ENCODE measurements around the gene TCERG1L.

Gene TCERG1L

GRCh38 chr10:131207584-131208532, 103.7 kb downstream of the TCERG1L start:
- DNase-seq: no peak

DNA sequence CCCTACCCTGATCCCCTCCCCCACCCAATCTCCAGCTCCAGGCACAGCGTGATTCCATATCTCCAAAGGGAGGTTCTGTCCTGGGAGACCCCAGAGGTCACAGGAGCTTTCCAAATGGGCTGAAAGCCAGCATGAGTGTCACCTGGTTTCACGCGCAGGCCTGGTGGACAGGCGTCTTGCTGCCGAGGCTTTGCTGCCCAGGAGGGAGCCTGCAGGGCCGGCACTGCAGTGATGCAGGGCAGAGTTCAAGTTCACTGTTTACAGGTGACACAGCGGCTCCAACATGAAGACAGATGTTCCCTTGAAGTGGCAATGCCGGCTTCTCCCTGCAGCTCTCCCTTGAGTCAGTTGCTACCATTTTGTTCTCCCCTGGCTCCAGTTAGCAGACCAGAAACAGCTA, 104.3 kb downstream of the TCERG1L start:
- no peak for DNase-seq

GRCh38 chr10:131206111-131206995, 105.2 kb downstream of the TCERG1L start:
- DNase-seq: no peak

- no peak for DNase-seq
Measured at GRCh38 chr10:131205556-131205955, 106.0 kb downstream of the TCERG1L start.

DNA sequence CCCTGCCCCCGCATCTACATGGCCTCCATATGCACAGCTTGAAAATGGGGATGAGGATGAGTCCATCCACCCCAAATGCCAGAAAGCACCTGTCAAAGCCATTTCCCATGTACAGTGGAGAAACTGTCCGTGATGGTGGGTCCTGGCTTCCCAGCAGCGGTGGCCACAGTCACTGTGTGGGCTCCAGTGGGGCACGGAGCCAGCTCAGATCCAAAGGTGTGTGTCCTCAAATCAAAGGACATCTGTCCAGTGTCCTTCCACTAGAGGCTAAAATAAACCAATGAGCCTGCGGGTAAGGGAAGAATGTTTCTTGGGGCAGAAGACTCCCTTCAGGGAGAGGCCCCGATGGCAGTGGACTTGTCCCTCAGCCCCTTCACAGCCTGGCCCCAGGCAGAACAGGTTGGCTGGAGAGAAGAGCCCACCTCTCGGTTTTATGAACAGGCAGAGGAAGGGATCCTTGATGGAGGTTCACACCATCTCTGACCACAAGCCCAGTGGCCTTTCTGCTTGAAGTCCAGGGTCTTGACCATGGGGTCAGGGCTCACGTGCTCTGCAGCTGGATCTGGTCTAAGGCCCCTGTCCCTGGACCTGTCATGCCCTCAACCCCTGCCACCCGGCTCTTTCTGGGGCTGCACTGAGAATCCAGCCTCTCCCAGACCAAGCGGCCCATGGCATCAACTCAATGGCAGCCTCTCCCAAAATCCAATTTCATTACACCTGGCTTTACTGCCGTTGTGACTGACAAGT, 106.9 kb downstream of the TCERG1L start:
- DNase-seq: no peak

DNA sequence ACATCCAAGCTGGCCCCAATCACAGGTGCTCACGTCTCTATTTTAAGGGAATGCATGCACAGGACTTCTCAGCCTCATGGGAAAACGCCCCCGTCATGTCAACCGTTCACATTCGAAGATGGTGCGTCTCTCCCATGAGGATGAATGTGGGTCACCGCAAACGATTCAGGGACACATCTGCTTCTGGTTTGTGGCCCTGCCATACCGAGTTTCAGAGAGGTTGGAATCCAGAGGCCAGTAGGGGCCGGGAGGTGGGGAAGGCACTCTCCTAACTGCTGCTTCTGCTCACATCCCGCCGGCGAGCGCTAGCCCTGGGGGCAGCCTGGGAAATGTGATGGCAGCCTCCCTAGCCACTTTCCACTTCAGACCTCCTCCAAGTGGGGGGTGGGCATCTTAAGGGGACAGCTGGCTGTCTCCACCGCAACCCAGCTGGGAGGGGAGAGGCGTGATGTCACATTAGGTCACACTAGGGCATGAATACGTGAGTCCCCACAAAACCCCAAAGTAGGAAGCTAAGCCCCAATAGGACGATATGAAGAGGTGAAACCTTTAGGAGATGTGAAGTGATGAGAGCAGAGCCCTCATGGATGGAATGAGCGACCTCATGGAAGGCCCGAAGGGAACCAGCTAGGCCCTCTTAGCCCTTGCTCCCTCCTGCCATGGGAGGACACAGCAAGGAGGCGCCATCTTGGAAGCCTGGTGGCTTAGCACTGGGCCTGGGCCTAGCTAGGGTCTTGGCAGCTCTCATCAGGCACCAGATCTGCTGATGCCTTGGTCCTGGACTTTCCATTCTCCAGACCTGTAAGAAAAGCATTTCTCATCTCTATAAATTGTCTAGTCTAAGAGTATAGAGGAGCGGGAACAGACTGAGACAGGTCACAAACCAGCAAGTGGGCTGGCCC, 107.8 kb downstream of the TCERG1L start:
- no peak for DNase-seq

DNA sequence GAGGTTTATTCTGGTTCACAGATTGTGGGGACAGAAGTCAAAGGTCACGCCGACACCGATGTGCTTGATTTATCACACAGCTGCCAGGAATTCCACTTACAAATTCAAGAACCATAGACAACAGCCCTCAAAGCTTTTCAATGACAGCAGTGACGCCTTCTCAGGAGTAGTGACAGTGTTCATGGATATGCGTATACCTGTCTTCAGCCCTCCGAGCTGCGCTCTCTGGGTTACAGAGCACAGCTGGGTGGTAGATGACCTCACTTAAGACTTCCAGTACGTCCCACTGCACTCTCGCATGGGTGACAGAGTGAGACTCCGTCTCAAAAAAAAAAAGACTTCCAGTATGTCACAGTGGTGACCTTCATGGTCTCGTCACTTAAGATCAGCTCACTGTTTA, 108.5 kb downstream of the TCERG1L start:
- DNase-seq: no peak

- no peak for DNase-seq
Measured at GRCh38 chr10:131201741-131202515, 109.6 kb downstream of the TCERG1L start.

DNA sequence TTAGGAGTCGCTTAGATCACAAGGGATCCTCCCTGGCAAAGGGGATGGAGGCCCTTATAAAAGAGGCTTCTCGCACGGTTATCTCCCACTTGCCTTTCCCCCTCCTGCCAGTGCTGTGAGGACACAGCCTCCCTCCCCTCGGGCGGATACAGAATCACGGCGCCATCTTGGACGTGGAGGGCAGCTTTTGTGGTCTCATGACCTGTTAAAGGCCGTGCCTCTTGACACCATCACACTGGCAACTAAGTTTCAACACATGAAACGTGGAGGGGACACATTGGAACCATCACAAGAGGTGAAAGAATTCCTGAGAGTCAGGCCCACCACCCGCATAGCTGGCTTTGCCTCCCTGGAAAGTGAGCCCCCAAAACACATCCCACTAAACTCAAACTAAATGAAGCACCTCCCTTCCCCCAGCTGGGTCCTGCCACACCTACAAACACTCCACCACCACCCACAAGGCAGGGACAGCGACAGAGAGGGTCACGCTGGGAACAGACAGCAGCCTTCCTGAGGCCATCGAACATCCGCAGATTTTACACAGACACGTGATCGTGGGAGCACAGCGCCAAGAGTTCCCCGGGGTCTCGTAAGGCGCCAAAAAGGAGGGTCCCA, 110.6 kb downstream of the TCERG1L start:
- DNase-seq: no peak

DNA sequence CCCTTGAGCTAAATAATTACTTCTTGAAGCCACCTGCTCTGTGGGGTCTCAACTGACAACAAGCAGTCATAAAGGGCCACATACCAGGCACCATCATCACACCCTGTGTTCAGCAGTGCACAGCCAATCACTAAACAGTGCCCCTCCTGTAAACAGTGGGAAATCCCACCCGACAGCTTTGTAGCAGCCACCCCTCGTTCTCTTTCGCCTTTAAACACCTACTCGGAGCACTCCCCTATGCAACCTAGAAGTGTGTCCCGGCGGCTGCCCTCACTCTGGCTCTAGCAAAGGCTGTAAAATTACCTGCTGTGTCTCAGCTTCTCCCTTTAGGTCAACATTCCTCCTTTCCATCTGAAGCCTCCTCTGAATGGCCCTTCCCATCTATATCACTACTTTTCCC, 111.9 kb downstream of the TCERG1L start:
- DNase-seq: no peak

DNA sequence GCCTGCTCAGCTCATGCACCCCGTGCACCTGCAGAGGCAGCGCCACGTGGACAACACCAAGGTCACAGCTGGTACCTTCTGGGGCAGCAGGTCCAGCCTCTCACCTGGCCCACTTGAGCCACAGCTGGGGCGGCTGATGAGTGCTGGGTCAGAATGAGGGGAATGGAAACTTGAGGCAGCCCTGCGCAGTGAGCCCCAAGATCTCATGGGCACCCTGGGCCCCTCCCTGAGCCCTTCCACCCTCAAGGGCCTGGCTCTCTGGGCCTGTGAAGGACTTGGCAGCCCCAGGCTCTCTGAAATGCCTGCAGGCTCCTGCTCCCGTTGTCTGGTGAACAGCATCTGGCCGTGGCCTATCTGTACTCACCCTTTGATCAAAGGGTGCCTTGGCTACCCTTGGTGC, 112.7 kb downstream of the TCERG1L start:
- DNase-seq: no peak

DNA sequence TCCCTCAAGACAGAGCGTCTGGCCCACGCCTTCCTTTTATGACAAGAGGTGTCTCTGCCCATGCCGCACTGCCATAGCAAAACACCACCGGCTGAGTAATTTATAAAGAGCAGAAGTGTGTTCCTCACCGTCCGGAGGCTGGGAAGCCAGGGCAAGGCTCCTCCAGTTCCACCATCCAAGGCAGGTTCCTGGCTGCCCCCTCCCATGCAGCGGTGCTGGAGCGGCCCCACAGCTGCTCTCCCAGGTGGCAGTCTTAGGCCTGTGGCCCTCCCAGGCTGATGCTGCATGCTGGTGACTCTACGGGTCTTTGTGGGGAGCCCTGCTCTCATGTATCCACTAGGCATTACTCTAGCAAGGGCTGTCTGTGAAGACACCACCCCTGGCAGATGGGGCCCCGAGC, 113.1 kb downstream of the TCERG1L start:
- DNase-seq: no peak

DNA sequence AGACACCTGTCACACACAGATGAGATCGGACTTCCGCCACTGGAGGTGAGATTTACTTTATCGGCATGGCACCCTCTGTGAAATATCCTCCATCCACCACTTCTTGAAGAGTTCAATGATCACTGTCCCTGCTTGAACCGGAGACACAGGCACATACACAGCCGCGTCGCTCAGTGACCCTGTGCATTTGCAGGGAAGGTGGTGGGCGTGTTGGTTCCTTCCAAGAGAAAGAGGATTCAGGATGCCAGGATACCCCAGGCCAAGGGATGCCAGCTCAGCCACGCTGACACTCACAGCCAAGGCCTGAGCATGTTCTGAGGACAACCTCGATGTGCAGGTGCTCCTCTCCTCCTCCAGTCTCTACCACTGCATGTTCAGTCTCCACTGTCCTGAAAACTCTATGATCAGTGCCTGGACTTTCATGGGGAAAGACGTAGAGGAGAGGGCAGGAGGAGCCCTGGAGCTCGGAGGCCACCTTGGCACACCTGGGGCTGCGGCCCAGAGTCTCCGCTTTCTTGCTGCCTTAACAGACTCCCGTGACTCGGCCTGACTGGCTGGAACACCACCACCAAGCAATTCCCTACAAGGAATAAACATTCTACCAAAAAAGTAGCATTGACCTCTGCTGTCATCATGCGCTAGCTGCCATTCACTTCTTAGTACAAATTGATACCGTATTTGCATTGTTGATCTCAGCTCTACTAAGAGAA, 115.2 kb downstream of the TCERG1L start:
- no peak for DNase-seq

- DNase-seq: no peak
Measured at GRCh38 chr10:131195558-131196159, 115.9 kb downstream of the TCERG1L start.

- no peak for DNase-seq
Measured at GRCh38 chr10:131195116-131195515, 116.4 kb downstream of the TCERG1L start.

GRCh38 chr10:131193923-131194322, 117.6 kb downstream of the TCERG1L start:
- no peak for DNase-seq

- no peak for DNase-seq
Measured at GRCh38 chr10:131188494-131188893, 123.0 kb downstream of the TCERG1L start.

DNA sequence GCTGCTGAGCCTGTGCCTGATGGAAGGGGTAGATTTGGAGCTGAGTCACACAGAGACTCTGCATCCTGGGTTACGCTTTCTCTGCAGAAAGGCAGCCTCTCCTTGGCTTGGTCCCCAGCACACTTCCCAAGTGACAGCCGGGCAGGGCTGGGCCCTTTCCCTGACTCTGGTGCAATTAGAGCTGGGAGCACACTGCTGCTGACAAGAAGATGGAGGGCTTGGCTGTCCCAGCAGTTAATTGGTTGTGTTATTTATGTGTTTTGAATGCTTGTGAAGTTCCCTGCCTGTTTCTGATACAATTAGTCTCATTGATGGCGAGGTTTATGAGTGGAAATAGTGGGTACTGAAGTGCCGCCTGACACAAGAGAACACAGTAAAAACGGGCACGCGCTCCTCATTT, 123.6 kb downstream of the TCERG1L start:
- DNase-seq: no peak

DNA sequence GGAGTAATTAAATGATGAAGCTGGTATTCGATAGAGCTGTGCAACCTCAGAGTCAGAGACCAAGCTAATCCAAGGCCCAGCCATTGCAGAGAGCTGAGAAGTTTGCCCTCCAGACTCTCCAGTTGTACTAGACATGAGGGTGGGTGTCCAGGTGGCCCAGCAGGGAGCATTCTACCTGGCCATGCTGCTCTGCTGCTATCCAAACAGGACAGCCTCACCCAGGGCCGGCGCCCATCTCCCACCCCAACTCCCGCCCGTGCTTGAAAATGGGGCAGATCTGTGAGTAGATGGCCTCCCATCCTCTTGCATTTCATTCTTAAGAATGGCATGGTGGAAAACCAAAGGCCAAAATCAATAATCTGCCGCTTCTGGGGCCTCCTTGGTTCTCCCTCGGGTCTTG, 124.2 kb downstream of the TCERG1L start:
- no peak for DNase-seq
